Immature natural killer cell (primary cell): ENCODE results near the gene LANCL3. TPM values are rescaled to one million over a fixed set of nuclear protein-coding genes. Genes with fewer than 3 reads are reported as not detected.

ENCODE experiments used
- DNase-seq, 3 donors: peaks; one replicate each; pipeline ENCODE4 v3.0.0; 2022; ENCODE audit warnings: mixed read lengths in 1 of 3
- H3K27ac Mint-ChIP-seq, 6 donors: one replicate each; pipeline ENCODE4 v1.8.0; 2020; ENCODE audit warnings: mixed read lengths in 6 of 6, mild to moderate bottlenecking in 5 of 6, inconsistent platforms in 4 of 6, moderate library complexity in 3 of 6
- H3K27me3 Mint-ChIP-seq, 3 donors: one replicate each; pipeline ENCODE4 v1.8.0; 2020 to 2021; ENCODE audit warnings: low read depth in 3 of 3, mild to moderate bottlenecking in 3 of 3, mixed read lengths in 3 of 3, moderate library complexity in 3 of 3, inconsistent platforms in 1 of 3
- H3K36me3 Mint-ChIP-seq, 3 donors: one replicate each; pipeline ENCODE4 v1.8.0; 2020; ENCODE audit warnings: mixed read lengths in 3 of 3, inconsistent platforms in 2 of 3, mild to moderate bottlenecking in 2 of 3
- H3K4me1 Mint-ChIP-seq, 2 donors: one replicate each; pipeline ENCODE4 v1.8.0; 2020; ENCODE audit warnings: inconsistent platforms in 2 of 2, mild to moderate bottlenecking in 2 of 2, mixed read lengths in 2 of 2, moderate library complexity in 1 of 2
- H3K4me3 Mint-ChIP-seq, 5 donors: one replicate each; pipeline ENCODE4 v1.8.0; 2020; ENCODE audit warnings: mild to moderate bottlenecking in 5 of 5, mixed read lengths in 5 of 5, inconsistent platforms in 3 of 5, moderate library complexity in 3 of 5
- H3K9me3 Mint-ChIP-seq, 6 donors: one replicate each; pipeline ENCODE4 v1.8.0; 2020; ENCODE audit warnings: mild to moderate bottlenecking in 6 of 6, mixed read lengths in 6 of 6, inconsistent platforms in 4 of 6, moderate library complexity in 3 of 6
- polyA plus RNA-seq, 3 donors: library from polyadenylated mRNA; unstranded; fragments of 300-500 nt; fragmentation: Illumina TruSeq; gene quantifications; one replicate each; pipeline ENCODE4 v1.2.3, GENCODE V29; 2021

The LANCL3 gene
- polyA plus RNA-seq, 3 donors from 2014 or later: 0.21 to 1.1 (median 1.0) TPM

GRCh38 chrX:37711991-37712390 is 140.5 kb downstream of the LANCL3 start:
- no peak for DNase-seq
- Mint-ChIP-seq H3K27me3 (peaks cover 0 to 9% (median 0%) of the 10 kb centered on the region in 3 donors), H3K27ac (no peak overlapping the region), H3K36me3 (no peaks in the 10 kb centered on the region), H3K4me1 (no peaks in the 10 kb centered on the region), H3K9me3 (peaks cover 0 to 1% (median 0%) of the 10 kb centered on the region in 6 donors), H3K4me3 (no peak overlapping the region)

- Mint-ChIP-seq H3K9me3 (peaks cover 0 to 2% (median 0%) of the 10 kb centered on the region in 6 donors), H3K4me1 (no peaks in the 10 kb centered on the region), H3K4me3 (no peak overlapping the region), H3K27ac (no peak overlapping the region), H3K36me3 (no peaks in the 10 kb centered on the region), H3K27me3 (peaks cover 0 to 9% (median 0%) of the 10 kb centered on the region in 3 donors)
- DNase-seq: no peak
These were observed 141.0 kb downstream of the LANCL3 start for GRCh38 chrX:37712458-37712857.

- Mint-ChIP-seq H3K9me3 (peaks cover 0 to 5% (median 3%) of the 10 kb centered on the region in 6 donors), H3K27me3 (peaks cover 0 to 5% (median 0%) of the 10 kb centered on the region in 3 donors), H3K4me3 (no peak overlapping the region), H3K27ac (no peak overlapping the region), H3K4me1 (no peaks in the 10 kb centered on the region), H3K36me3 (no peaks in the 10 kb centered on the region)
- no peak for DNase-seq
These were observed 143.0 kb downstream of the LANCL3 start for GRCh38 chrX:37714479-37714878.

- DNase-seq: no peak
- no peaks in the 10 kb centered on the region for H3K36me3 Mint-ChIP-seq
- no peak overlapping the region for H3K4me3 Mint-ChIP-seq
- peaks cover 0 to 5% (median 3%) of the 10 kb centered on the region in 6 donors for H3K9me3 Mint-ChIP-seq
- no peak overlapping the region for H3K27ac Mint-ChIP-seq
- no peaks in the 10 kb centered on the region for H3K4me1 Mint-ChIP-seq
- peaks cover 0 to 9% (median 0%) of the 10 kb centered on the region in 3 donors for H3K27me3 Mint-ChIP-seq
These were observed 145.1 kb downstream of the LANCL3 start for GRCh38 chrX:37716602-37717001.

- H3K4me3 Mint-ChIP-seq: no peak overlapping the region
- no peak overlapping the region for H3K27ac Mint-ChIP-seq
- peaks cover 0 to 5% (median 3%) of the 10 kb centered on the region in 6 donors for H3K9me3 Mint-ChIP-seq
- DNase-seq: no peak
- no peaks in the 10 kb centered on the region for H3K4me1 Mint-ChIP-seq
- H3K36me3 Mint-ChIP-seq: no peaks in the 10 kb centered on the region
- H3K27me3 Mint-ChIP-seq: peaks cover 0 to 12% (median 2%) of the 10 kb centered on the region in 3 donors
These were observed 146.2 kb downstream of the LANCL3 start for GRCh38 chrX:37717708-37718107.

- Mint-ChIP-seq H3K27me3 (peaks cover 3 to 12% (median 8%) of the 10 kb centered on the region in 3 donors), H3K4me3 (no peak overlapping the region), H3K4me1 (no peaks in the 10 kb centered on the region), H3K36me3 (no peaks in the 10 kb centered on the region), H3K27ac (no peak overlapping the region), H3K9me3 (peaks cover 0 to 5% (median 2%) of the 10 kb centered on the region in 6 donors)
- no peak for DNase-seq
These were observed 151.1 kb downstream of the LANCL3 start for GRCh38 chrX:37722595-37722994.

GRCh38 chrX:37726346-37726745 is 154.9 kb downstream of the LANCL3 start:
- no peak overlapping the region for H3K4me3 Mint-ChIP-seq
- peaks cover 3 to 8% (median 8%) of the 10 kb centered on the region in 3 donors for H3K27me3 Mint-ChIP-seq
- no peaks in the 10 kb centered on the region for H3K9me3 Mint-ChIP-seq
- H3K27ac Mint-ChIP-seq: no peak overlapping the region
- no peak for DNase-seq
- H3K4me1 Mint-ChIP-seq: no peaks in the 10 kb centered on the region
- no peaks in the 10 kb centered on the region for H3K36me3 Mint-ChIP-seq

Other genes starting within 250 kb of the LANCL3 start
- gene PRRG1, start 222.3 kb upstream of the LANCL3 start, polyA plus RNA-seq: not detected
- gene XK, start 114.1 kb downstream of the LANCL3 start, polyA plus RNA-seq: under 1 TPM in 2 of 3 donors, not detected in 1; 0.08 to 0.11 TPM
- 1 to 10 TPM; 1.2 to 4.0 (median 2.3) TPM for gene CYBB, start 208.4 kb downstream of the LANCL3 start, polyA plus RNA-seq